ENCODE data around the gene AGAP1. TPM values are rescaled to one million over a fixed set of nuclear protein-coding genes. Genes with fewer than 3 reads are reported as not detected.

AGAP1 gene
- total and polyA plus RNA-seq, 4 donors, result 2.0 to 8.5 (median 5.4) TPM

- WGBS, result 94% methylated on average over 21 of the region's 21 CpGs
- Histone ChIP-seq H3K9me3 (ENCODE audit: control insufficient read depth in 4 of 4, low read length in 3 of 4) (no peaks in the 10 kb centered on the region), H3K27me3 (ENCODE audit: control insufficient read depth in 4 of 4, insufficient read depth in 4 of 4, low read length in 3 of 4) (no peaks in the 10 kb centered on the region), H3K27ac (ENCODE audit: low read depth in 1 of 2, low read length in 2 of 2) (no peak overlapping the region), H3K4me3 (ENCODE audit: low read depth in 1 of 3, low read length in 3 of 3) (no peak overlapping the region), H3K36me3 (ENCODE audit: control insufficient read depth in 4 of 4, insufficient read depth in 3 of 4, low read depth in 1 of 4, low read length in 3 of 4) (no peaks in the 10 kb centered on the region), H3K9ac (ENCODE audit: low read depth in 1 of 2, low read length in 2 of 2) (no peak overlapping the region), H3K4me1 (ENCODE audit: control insufficient read depth in 4 of 4, insufficient read depth in 4 of 4, low read length in 3 of 4) (no peaks in the 10 kb centered on the region)
- DNase-seq (ENCODE audit: low spot score), result no peak
- no peak for TF ChIP-seq HNF4G (IDR thresholded peaks at IDR 0.05)
- TF ChIP-seq YY1 (IDR thresholded peaks at IDR 0.05), result no peak
- TF ChIP-seq RXRA (IDR thresholded peaks at IDR 0.05), result no peak
- no peak for TF ChIP-seq RAD21 (IDR thresholded peaks at IDR 0.05)
Observed at GRCh38 chr2:235988271-235989015, 494.6 kb downstream of the AGAP1 start.

- H3K4me1 ChIP-seq (ENCODE audit: control insufficient read depth in 4 of 4, insufficient read depth in 4 of 4, low read length in 3 of 4), result no peaks in the 10 kb centered on the region
- no peak overlapping the region for H3K4me3 ChIP-seq (ENCODE audit: low read depth in 1 of 3, low read length in 3 of 3)
- H3K36me3 ChIP-seq (ENCODE audit: control insufficient read depth in 4 of 4, insufficient read depth in 3 of 4, low read depth in 1 of 4, low read length in 3 of 4), result no peaks in the 10 kb centered on the region
- no peak overlapping the region for H3K9ac ChIP-seq (ENCODE audit: low read depth in 1 of 2, low read length in 2 of 2)
- H3K9me3 ChIP-seq (ENCODE audit: control insufficient read depth in 4 of 4, low read length in 3 of 4), result no peaks in the 10 kb centered on the region
- WGBS, result 96% methylated on average over 10 of the region's 10 CpGs
- H3K27ac ChIP-seq (ENCODE audit: low read depth in 1 of 2, low read length in 2 of 2), result no peak overlapping the region
- no peak for DNase-seq (ENCODE audit: low spot score)
- no peak for TF ChIP-seq TAF1 (conservative IDR thresholded peaks at IDR 0.05)
- no peak for TF ChIP-seq HNF4G (IDR thresholded peaks at IDR 0.05)
- no peak for TF ChIP-seq EGR1 (IDR thresholded peaks at IDR 0.05; ENCODE audit: low read depth in 2 of 2)
- TF ChIP-seq FOXA2 (IDR thresholded peaks at IDR 0.05), result no peak
- TF ChIP-seq, protein P1, sequence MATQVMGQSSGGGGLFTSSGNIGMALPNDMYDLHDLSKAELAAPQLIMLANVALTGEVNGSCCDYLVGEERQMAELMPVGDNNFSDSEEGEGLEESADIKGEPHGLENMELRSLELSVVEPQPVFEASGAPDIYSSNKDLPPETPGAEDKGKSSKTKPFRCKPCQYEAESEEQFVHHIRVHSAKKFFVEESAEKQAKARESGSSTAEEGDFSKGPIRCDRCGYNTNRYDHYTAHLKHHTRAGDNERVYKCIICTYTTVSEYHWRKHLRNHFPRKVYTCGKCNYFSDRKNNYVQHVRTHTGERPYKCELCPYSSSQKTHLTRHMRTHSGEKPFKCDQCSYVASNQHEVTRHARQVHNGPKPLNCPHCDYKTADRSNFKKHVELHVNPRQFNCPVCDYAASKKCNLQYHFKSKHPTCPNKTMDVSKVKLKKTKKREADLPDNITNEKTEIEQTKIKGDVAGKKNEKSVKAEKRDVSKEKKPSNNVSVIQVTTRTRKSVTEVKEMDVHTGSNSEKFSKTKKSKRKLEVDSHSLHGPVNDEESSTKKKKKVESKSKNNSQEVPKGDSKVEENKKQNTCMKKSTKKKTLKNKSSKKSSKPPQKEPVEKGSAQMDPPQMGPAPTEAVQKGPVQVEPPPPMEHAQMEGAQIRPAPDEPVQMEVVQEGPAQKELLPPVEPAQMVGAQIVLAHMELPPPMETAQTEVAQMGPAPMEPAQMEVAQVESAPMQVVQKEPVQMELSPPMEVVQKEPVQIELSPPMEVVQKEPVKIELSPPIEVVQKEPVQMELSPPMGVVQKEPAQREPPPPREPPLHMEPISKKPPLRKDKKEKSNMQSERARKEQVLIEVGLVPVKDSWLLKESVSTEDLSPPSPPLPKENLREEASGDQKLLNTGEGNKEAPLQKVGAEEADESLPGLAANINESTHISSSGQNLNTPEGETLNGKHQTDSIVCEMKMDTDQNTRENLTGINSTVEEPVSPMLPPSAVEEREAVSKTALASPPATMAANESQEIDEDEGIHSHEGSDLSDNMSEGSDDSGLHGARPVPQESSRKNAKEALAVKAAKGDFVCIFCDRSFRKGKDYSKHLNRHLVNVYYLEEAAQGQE (IDR thresholded peaks at IDR 0.05), result no peak
- TF ChIP-seq SP1 (IDR thresholded peaks at IDR 0.05), result no peak
- TF ChIP-seq, protein P2, sequence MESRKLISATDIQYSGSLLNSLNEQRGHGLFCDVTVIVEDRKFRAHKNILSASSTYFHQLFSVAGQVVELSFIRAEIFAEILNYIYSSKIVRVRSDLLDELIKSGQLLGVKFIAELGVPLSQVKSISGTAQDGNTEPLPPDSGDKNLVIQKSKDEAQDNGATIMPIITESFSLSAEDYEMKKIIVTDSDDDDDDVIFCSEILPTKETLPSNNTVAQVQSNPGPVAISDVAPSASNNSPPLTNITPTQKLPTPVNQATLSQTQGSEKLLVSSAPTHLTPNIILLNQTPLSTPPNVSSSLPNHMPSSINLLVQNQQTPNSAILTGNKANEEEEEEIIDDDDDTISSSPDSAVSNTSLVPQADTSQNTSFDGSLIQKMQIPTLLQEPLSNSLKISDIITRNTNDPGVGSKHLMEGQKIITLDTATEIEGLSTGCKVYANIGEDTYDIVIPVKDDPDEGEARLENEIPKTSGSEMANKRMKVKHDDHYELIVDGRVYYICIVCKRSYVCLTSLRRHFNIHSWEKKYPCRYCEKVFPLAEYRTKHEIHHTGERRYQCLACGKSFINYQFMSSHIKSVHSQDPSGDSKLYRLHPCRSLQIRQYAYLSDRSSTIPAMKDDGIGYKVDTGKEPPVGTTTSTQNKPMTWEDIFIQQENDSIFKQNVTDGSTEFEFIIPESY (IDR thresholded peaks at IDR 0.05), result no peak
- TF ChIP-seq RAD21 (IDR thresholded peaks at IDR 0.05), result no peak
- no peak for TF ChIP-seq NR2F2 (IDR thresholded peaks at IDR 0.05)
- no peak for TF ChIP-seq JUND (IDR thresholded peaks at IDR 0.05)
- TF ChIP-seq HNF4A (conservative IDR thresholded peaks at IDR 0.05), result no peak
- no peak for TF ChIP-seq CTCF (IDR thresholded peaks at IDR 0.05; ENCODE audit: low read depth, low read length, missing input control)
- TF ChIP-seq YY1 (IDR thresholded peaks at IDR 0.05), result no peak
- no peaks in the 10 kb centered on the region for H3K27me3 ChIP-seq (ENCODE audit: control insufficient read depth in 4 of 4, insufficient read depth in 4 of 4, low read length in 3 of 4)
Observed at GRCh38 chr2:235989591-235989990, 495.7 kb downstream of the AGAP1 start.

Measured in liver (tissue), 9 donors.